T-helper 22 cell (primary cell): ENCODE measurements around the gene NEK11.

Source experiments
- DNase-seq: peaks from one replicate; pipeline ENCODE4 v3.0.0-alpha.2; 2020; ENCODE audit warnings: low read depth

NEK11 gene

GRCh38 chr3:131223373-131224289 is 197.0 kb downstream of the NEK11 start:
- no peak for DNase-seq

DNA sequence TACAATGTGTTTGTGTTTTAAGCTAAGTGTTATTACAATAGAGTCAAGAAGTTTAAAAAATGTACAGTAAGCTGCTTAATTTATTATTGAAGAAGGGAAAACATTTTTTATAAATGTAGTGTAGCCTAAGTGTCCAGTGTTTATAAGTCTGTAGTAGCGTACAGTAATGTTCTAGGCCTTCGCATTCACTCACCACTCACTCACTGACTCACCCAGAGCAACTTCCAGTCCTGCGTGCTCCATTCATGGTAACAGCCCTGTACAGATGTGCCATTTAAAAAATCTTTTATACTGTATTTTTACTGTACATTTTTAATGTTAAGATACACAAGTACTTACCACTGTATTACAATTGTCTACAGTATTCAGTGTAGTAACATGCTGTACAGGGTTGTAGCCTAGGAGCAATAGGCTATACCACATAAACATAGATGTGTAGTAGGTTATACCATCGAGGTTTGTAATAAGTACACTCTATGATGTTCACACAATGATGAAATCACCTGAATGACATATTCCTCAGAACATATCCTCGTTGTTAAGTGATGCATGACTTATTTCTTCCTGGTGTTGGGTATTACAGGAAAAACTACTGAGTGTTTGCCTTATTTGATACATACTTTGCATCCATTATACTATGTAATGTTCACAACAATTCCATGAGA is 198.3 kb downstream of the NEK11 start:
- no peak for DNase-seq

GRCh38 chr3:131228522-131228921 is 201.8 kb downstream of the NEK11 start:
- no peak for DNase-seq

DNA sequence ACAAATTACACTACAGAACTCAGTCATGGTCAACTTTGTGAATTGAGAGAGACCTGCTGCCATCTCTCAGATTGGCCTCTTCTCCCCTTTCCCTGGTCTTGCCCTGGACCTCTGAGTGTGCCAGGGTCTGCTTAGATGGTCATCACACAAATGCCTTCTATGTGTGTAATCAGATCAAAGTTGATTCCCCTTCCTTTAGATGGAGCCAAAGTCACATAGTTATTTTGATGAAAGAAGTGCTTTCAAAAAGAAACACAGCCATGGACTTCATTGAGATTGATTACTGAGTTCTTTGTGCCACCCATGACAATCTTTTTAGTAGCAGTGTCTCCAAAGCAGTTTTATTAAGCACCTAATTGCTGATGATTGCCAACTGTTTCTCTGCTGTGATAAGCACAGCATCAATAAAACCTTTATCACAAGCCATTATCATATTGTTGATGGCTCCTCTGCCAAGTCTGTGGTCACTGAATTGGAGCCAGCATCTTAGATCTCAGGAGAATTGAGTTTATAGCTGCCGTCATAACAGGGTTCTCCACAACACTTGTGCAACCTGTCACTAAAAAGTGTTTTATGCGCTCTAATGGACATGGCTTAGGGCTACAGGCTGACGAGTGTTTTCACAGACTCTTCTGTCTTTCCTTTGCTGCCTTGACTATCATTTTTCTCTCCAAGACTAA is 205.2 kb downstream of the NEK11 start:
- no peak for DNase-seq

GRCh38 chr3:131232711-131233267 is 206.1 kb downstream of the NEK11 start:
- DNase-seq = no peak

DNA sequence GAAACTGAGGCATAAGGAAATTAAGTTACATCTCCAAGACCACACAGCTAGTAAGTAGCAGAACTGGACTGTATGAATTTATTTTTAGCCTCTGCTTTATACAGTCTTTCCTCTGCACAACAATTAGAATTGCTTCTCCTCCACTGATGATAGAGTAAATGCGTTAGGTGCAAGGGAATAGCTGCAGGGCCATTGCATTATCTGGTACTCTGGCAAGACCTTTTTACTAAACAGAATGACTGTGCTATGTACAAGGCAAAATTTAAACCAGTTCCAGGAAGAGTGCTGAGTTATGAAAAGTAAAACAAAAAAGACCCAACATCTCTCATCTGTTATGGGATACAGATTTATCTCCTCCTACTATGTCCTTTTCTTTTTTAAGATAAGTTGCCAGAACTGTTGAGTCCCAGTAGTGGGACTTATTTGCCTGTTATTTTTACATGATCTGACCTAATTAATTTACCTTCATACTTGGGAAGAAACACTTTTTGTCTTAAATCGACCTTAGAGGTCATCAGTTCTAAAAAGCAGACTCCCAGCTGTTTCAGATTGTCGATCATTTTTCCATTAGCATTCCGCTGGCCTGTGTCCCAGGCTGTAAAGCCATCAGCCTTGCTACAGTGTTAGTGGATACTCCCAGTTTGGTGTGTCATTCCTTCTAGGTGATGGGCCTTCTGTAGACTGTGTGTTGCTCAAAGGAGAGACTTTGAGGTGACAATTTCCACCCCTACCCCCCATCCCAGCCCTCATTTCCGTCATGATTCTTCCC is 207.4 kb downstream of the NEK11 start:
- no peak for DNase-seq

DNA sequence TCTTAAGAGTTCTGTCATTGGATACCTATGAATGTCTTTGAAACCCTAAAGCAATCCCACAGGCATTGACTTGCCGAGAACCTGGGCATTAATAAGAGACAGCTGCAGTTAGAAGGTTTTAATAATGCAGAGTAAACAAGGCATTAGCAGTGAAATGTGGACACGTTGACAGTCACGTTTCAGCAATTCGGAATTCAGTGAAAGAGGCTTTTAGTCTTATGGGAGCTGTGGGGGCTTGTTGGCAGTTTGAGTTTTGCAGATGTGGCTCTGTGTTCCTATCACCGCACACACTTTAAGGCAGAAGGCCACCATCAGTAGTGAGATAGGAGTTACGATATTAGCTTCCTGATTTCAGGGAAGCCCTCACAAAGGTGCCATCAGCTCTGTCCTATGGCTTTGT is 209.7 kb downstream of the NEK11 start:
- no peak for DNase-seq

DNA sequence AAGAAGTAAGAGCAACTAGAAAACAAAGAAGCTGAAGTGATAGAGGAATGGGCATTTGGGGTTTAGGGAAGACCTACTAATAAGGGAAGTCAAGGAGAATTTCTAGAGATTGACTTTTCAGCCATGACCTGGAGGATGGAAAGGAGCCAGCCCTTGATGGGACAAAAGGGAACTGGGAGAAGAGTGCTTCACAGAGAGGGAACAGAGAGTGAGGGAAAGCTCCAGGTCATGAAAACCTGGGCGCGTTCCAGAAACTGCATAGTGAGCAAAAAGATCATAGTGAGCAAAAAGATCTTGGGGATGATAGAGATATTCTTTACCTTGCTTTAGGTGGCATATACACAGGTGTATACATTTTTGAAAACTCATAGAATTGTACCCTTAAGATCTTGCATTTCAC is 211.8 kb downstream of the NEK11 start:
- DNase-seq = no peak

DNA sequence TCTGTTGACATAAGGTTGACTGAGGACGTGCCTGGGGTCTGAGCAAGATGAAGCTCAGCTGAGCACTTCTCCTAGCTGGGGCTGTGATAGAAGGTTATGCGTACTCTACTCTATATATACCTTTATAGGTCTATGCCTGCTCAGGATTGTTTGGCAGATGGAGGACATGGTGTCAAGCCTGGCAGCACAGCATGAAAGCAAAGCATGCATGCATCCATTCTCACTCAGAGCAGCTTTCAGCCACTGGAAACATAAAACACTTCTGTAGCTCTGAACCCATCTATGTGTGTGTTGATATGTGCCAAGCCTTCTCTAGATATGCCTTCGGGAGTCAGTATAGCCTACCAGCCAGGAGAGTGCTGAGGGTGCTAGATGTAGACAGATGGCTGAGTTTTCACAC is 212.6 kb downstream of the NEK11 start:
- DNase-seq = no peak

- DNase-seq = no peak
Observed at GRCh38 chr3:131242201-131242600, 215.5 kb downstream of the NEK11 start.

- DNase-seq = no peak
Observed at GRCh38 chr3:131250466-131250865, 223.8 kb downstream of the NEK11 start.

- no peak for DNase-seq
Observed at GRCh38 chr3:131260525-131260924, 233.8 kb downstream of the NEK11 start.

DNA sequence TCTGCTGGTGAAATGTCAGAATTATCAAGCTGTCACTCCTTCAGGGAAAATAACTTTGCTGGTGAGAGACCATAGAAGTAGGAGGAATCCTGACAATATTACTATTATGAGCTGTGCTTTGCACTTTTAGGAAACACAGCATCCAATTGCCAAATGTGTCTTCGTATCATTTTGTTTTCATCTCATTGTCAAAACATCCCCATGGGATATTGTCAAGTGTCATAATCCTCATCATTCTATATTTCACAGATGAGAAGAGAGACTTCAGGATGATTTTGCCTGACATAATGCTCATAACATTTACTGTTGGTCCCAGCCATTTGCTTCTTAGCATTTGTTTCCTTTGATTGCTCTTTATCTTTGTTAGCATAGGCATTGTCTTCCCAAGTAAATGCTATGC is 234.4 kb downstream of the NEK11 start:
- no peak for DNase-seq

DNA sequence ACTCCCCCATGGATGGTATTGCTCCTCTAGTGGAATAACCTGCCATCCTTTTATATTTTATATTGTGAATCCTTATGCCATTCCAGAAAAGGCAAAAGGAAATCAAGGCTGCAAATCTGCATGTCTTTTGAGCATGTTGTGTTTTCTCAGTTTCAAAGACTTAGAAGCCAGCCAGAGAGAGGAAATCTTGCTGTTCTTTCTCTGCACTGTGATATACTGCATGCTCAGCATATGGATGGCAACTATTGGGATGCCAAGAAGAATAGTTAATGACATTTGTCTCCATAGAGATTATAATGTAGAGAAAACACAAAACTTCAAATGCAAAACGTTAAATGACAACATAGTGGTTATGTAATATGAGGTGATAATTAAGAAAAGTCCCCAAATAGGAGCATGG is 248.9 kb downstream of the NEK11 start:
- no peak for DNase-seq

- DNase-seq = no peak
Observed at GRCh38 chr3:131277836-131278497, 251.3 kb downstream of the NEK11 start.

DNA sequence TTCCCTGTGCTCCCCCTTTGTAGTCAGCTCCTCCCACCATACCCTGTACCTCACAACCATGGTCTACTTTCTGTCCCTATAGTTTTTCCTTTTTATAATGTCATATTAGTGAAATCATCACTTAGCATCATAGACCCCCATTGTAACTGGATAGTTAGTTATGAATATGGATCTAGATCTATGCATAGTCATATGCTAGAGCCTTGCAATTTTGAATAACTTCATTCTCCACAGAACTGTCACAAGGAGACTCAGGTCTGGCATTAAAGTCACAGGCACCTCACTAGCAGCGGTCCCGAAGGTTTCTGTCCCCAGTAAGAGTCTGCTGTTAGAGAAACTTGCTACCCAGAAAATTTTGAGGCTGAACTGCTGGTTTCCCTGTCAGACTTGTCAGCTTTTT is 252.9 kb downstream of the NEK11 start:
- DNase-seq = no peak

DNA sequence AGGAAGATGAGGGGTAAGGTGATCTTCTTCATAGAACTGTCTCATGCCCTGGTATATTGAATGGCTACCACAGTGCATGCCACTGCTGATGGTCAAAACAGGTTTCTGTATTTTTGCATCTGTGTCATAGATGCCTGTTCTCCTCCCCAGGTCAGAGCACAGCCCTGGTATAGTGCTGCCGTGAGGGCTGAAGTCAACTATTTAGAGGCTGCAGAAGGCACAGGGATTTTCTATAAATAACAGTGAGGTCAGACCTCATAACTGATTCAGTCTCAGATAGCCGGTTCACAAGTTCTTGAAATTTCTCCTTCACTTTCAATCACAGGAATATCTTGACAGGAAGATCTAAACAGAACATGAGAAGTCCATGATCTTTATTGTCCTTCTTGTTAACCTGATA is 255.7 kb downstream of the NEK11 start:
- DNase-seq = no peak

DNA sequence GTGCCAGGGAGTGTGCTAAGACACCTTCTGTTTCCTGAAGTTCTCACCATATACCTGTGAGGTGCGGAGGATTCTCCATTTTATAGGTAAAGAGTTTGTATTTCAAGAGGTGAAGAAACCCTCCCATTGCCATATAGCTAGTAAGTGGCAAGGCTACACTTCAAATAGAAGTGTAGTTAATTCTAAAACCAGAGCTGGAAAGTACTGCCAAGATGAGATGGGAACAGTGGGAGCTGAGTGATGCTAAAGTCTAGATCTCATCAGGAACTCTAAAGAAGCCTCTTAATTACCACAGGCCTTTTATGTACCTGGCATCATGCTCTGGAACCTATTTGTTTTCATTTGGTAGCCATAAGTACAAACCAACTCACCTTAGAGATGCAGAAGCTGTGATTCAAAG is 256.3 kb downstream of the NEK11 start:
- no peak for DNase-seq

DNA sequence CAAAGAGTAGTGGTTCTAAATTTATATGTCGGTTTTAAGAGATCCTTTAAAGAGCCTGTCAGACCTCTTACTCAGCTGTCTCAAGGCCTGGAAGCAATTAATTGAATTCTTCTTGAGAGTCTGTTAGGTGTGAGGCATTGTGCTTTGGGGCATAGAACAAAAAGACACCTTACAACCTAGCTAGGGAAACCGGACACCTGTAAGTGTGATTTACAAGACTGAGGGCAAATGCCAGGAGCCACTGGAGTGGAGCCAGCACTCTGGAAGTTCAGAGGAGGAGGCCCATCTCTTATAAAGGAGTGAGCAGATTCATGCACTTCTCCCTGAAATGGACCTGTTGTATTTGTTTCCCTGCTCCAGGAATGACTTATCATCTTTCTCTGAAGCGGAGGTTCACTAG is 257.2 kb downstream of the NEK11 start:
- no peak for DNase-seq

DNA sequence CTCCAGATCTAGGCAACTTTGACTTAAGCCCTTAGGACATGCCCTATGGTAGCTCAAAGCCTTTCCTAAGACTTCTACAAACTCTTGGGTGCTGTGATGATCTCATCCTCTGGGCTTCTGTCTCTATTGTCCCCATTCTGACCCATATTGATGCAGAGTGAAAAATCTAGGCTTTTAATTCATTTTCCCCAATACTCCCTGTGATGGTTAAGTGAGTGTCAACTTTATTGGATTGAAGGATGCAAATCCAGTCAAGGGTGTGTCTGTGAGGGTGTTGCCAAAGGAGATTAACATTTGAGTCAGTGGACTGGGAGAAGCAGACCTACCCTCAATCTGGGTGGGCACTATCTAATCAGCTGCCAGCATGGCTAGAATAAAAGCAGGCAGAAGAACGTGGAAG is 257.6 kb downstream of the NEK11 start:
- no peak for DNase-seq

DNA sequence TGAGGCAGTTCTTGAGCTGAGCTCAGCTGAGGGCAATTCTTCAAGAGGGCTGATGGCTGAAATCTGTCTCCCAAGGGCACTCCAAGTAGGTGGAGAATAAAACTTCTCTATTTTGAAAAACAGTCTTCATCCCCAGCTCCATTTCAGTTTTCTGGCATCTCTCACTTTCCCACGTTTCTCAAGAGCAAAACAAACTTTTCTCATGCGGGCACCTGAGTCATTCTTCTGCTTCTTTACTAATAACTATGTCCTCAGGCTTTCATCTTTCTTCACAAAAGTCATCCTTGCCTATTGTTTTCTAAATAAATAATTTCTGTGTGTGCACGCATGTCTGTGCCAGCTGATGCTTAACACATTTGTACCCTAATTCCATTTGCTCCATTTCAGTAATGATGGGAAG is 258.8 kb downstream of the NEK11 start:
- no peak for DNase-seq
